GM18517 (cell line): ENCODE measurements around the gene HOXA3.

ENCODE experiments used
- ATAC-seq: cut with Tn5 transposase; IDR thresholded peaks from one replicate; pipeline ENCODE4 v1.9.1; 2021; ENCODE audit warnings: mild to moderate bottlenecking, moderate library complexity; ENCODE audit not compliant: unreplicated experiment

HOXA3 gene

DNA sequence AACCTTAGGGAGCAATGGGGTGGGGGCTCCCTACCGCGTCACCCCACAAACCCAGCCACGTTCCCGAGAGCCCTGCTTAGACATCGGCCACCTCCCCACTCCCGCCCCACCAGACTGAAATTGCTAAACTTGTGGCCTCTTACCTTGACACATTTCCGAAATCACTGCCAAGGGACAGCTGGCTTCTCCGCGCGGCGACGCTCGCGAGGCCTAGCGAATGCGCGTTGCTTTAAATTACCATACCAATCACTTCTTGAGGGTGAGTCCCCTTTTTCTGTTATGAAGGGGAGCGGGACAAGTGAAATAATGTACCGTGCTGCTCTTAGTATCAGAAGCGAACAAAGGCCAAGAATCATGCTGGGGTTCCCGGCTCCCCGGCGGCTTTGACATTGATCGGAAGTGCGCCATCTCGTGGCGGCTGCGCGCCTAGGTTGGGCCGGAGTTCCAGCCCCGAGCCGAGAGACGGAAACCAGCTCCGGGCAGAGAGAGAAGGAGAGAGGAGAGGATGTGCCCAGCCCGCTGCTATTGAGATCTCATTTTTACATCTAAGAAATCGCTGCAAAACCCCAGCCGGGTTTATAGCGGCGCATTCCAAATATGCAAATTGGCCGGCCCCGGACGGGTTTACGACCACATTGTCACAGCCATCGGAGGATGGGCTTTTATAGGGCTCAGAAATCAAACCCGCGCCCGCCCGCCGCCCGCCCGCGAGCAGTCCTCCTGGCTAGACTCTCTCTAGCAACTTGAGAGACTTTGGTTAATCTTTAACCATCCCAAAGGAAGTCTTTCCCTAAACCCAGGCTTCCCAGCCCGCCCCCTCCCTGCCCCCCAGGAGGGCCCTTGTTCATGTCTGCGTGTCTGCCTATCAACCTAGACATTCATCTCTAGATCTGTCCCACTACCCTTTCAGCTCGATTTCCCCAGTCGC lies 27.4 kb upstream of the HOXA3 start:
- no peak for ATAC-seq

DNA sequence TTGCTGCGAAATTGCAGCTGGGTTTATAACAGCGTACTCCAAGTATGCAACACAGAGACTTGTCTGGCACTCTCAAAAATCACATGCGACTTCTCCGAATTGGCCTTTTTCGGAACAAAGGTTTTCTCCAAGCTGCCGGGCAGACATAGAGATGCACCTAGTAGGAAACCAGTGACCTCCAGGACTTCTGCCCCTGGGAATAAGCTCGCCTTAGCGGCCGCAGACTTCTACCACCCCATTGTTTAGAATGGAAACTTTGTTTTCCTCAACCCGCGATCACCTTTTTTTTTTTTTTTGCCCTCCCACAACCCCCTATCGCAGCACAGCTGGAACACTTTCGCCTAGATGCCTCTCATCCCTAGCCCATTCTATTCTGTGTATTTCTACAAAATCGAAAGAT lies 26.6 kb upstream of the HOXA3 start:
- no peak for ATAC-seq

DNA sequence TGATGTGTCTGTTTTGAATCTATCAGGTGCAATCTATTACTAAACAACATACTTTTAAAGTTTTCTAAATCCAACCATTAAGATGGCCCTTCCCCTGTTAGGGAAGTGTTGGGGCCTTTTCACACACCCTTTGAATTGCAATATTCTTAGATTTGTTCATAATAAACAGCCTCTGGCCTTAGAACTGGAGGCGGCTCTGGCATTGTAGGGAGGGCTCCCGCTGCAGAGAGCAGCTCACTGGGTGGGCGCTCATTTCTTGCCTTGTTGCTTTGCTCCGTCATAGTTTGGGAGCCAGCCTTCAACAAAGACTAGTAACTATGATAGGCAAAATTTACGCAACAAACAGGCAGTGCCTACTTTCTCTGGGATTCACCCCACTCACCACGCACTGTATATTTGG lies 26.0 kb upstream of the HOXA3 start:
- no peak for ATAC-seq

DNA sequence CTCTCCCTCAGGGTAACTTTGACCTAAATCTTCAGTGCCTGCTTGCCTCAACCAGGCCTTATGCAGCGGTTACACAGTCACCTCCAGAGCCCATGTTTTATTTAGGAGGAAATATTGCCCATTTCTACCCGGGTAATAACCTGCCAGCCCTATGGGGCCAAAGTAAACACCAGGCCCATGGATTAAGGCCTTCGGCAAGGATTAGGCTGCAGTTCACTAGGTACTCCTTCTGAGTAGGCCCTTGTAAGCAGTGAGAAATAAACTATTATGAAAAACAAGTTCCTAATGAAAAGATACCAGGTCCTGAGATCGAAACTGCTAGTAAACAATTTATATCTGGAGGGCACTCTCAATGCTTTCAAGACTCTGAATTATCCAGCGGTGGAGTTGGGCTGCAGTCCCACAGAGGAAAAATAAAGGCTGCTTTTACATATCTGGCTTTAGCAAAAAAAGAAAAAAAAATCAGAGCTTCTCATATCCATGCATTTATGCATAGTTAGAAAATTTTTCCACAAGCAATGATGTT lies 25.5 kb upstream of the HOXA3 start:
- no peak for ATAC-seq

DNA sequence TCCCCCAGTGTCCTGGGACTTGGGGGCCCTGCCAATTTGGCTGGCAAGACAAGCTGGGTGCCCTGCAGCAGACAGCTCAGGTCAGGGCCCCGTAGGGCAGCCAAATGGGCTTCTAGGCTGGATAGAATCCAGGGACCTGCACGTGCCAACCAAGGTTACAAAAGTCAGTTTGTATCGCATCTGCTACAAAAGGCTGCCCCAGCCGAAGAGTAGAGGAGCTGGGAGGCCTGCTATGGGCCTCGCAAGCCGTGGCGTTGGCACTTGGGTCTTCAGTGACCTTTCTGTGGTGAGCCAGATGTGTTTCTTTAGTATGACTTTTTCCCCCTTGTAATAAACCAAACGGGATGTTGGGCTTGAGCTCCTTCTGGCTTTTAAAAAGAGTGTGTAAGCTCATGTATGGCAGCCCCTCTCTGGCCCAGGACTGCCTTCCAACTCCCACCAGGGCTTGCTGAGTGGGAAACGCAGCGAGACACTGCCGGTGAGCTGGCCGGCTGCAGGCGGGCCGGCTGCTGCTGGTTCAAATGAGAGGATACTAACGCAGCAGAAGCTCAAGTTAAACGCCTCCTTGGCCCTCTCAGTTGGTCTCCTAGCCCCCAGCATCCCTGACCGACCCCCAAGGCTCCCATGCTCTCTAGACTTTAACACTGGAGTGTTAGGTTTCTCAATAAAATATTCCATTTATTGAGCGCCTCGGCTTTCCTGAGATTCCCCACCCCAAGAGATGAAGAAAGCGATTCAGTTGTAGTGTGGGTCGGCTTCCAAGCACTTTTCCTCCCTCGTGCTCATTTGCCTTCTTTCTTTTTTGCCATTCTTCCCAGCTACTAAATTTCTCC lies 24.8 kb upstream of the HOXA3 start:
- no peak for ATAC-seq

DNA sequence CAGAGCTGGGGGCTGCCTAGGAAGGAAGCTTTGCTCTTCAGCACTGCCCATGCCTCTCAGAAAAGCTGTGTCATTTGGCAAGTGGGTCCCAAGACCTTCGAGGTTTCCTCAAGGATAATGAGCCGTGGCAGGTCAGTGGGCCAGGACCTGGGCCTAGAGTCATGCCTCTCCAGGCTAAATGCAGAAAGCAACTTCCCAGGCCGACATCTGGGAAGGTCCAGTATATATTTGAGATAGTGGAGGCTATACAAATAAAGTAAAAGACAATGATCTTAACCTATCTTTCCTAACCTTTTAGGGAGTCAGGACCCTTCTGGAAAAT lies 24.1 kb upstream of the HOXA3 start:
- ATAC-seq: no peak

DNA sequence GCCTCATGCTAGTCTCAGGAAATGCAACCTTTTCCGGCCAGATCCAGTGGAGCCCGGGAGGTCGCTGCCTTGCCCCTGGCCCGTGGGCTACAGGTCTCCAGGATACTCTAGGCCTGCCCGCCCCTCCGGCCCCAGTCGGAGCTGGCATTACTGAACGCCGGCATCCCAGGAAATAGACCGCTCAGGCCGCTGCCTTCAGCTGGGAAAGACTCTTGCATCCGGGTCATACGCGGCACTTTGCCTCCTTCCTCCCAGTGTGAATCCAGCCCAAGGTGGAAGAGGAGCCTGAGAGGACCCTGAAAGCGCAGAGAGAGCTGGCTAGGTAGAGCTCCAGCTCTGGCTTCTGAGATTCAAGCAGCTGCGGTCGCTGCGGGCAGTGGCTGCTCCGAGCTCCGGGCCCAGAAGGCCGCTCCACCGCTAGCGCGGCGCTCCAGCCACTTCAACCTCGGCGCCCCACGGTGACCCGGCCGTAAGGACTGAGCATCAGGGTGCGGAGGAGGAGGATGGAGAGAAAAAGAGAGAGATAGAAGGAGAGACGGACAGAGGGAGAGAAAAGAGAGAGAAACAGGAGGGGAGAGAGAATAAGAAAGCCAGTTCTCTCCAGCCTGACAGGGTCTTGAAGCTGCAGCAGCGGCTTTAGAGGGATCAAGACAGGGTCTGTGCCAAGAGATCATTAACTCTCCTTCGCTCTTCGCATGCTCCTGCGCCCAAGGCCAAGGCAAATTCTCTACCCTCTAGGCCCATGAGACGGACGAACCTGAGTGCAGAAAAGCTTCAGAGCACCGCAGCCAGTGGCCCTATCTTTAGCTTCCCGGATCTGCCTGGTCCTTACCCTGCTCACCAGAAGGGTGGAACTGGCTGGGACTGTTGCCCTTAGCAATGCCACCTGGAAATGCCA lies 23.5 kb upstream of the HOXA3 start:
- ATAC-seq: no peak

DNA sequence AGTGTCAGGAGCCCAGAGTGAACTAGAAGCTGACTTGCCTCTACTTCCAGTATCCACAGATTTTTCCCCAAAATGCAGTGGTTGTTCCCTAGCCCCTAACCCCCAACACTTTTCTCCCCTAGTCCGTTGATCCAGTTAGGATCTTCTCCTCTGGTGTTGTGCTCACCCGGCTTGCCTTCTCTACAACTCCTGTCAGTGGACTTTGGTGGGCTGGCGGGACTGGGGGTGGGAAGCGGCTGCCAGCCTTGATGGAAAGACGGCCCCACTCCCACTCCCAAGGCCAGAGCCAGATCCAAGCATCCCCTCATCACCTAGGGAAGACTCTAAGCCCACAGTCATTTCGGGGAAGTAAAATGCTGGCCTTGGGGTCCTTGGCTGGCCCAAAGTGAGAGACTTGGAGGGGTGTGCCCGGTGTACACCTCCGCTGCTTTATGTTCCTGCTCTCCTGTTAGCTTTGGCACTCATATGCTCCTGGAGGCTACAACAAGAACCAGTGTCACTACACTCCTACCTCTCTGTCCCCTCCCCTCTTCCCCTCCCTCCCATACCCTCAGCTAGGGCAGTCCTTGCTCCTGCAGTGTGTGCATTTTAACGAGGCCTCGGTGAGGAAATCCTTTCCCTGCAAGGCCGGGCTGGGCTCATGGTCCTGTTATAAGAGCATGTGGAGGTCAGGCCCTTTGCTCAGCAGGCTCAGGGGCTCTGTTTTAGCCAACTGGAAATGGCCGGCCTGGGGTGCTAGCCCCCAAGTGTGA lies 22.7 kb upstream of the HOXA3 start:
- no peak for ATAC-seq

DNA sequence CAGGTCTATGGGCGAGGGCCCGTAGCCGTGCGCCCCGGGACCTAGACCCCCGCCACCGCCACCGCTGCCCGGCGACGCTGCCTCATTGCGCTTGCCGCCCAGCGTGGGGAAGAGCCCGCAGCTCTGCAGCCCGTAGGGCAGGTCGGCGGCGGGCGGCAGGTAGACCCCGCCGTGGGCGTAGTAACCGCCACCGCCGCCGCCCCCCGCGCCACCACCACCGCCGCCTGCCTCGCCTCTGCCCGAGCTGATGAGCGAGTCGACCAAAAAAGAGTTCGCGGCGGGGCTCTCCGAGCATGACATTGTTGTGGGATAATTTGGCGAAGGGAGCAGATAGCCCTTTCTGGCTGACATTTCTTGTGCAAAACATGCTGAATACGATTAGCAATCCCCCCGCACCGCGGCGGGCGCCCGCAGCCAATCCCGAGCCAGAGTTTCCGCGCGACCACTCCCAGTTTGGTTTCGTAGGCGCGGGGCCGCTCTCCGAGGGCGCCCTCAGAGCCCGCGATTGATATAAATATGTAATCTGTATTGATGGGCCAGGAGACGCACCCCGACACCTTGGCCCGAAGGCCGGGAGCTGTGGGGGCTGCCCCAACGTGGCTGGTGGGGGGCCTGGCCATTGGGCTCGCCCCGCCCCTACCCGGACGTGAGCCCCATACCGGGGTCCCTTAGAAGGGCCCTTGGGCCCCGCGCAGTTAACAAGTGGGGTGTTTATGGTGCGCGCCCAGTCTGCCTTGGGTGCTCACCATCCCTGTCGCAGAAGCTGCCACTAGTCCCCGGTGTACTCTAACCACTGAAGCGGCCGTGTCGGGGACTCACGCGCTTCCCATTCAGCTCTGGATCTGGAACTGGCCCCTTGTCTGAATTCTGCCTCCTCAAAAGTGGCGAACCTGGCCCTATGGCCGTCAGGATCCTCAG lies 21.8 kb upstream of the HOXA3 start, which contains the start of gene HOXA10:
Gene HOXA10, minus strand, starts transcription at position 365 of the 918 bp plus-strand sequence. Its CDS starts 14 bp downstream, at position 351.
- ATAC-seq: no peak

DNA sequence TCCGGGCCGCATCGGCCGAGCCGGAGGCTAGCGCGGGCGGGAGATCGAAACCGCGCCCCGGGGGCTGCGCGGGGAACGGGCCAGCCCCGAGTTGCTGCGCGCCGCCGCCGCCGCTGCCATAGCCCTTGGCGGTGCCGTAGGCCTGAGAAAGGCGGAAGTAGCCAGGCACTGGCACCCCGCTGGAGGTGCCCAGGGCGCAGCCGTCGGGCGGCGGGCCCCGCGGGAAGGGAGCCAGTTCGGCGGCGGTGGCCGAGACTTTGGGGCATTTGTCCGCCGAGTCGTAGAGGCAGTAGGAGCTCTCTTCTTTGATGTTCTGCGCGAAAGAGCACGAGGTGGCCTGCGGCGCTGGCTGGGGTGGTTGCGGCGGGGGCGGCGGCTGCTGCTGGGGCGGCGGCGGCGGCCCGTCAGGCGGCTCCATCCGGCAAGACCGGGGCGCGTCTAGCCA lies 21.1 kb upstream of the HOXA3 start:
- no peak for ATAC-seq

DNA sequence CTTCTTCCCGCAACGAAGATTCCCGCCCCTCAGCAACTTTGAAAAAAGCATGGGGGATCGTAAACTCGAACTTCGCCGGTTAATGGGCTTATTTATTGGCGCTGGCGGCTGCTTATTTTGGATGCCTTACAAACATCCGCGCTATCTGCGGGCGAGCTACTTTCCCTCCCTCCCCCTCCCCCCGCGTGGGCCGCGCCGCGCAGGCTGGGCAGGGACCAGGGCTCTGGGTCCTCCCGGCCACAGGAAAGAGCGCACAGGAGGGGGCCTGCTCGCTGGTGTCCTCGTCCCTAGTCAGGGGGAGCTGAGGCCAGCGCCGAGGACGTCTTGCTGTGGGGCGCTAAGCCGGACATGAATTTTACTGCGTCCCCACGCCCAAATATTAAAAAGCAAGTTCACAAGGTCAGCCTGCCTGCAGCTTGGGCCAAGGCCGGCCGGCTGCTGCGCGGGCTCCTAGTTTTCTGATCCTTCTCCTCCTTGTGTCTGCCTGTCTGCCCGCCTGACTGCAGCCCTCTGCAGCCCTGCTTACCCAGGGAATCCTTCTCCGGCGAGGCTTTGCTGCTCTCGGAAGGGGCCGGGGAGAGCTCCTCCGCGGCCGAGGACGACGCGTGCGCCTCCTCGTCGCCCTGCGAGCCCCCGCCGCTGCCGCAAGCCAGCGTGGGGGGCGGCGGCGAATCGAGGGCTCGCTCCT lies 20.6 kb upstream of the HOXA3 start:
- no peak for ATAC-seq

DNA sequence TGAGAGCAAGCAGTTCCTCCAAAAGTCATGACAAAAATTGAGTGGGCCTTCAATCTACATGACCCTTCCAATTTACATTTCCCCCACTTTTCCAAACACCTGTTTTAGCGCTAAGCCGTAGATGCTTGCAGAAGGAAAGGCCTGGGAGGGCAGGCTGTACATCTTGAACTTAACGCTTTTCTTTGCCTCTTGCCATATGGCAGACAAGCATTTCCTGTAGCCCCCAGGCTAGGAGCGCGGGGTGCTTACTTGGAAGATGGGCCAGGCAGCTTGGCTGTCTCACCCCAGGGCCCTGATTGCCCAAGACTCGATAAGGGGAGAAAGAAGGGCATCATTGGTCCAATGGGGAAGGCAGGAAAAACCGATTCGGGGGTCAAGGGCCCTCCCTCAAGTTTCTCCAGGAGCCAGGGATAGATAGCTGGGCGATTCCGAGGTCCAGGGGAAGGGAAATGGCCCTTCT lies 20.0 kb upstream of the HOXA3 start:
- ATAC-seq: no peak

DNA sequence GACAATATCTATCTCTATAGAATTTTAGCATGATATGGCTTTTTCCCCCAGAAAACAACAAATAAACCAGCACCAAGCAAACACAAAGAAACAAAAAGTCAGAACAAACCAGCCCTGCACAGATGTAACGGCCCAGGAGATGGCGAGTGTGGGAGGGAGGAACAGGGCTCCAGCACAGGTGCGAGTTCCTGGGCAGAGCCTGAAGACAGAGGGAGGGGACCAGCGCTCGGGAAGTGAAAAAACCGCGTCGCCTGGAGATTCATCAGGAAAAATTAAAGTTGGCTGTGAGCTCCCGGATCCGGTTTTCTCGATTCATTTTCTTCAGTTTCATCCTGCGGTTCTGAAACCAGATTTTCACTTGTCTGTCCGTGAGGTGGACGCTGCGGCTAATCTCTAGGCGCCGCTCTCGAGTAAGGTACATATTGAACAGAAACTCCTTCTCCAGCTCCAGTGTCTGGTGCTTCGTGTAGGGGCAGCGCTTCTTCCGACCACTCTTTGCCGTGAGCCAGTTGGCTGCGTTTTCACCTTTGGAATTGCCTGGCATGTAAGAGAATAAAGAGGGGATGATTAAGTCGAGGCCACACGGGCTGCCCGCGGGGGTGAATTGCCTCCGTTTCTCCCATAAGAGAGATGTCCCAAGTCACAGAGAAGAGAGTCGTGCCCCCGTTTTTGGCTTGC lies 19.4 kb upstream of the HOXA3 start:
- ATAC-seq: no peak

DNA sequence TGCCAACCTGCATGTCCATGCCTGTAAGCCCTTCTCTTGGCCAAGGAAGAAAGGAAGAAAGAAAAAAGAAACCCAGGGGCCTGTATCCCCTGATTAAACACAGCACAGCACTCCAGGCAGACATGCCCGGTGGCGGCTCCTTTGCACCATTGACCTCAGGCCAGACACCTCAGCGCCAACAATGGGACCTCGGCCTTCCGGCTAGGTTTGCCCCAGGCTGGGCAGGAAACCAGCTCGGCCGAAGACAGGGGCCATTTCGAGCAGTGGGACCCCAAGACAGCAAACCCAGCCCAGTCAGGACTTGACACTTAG lies 18.9 kb upstream of the HOXA3 start:
- no peak for ATAC-seq

DNA sequence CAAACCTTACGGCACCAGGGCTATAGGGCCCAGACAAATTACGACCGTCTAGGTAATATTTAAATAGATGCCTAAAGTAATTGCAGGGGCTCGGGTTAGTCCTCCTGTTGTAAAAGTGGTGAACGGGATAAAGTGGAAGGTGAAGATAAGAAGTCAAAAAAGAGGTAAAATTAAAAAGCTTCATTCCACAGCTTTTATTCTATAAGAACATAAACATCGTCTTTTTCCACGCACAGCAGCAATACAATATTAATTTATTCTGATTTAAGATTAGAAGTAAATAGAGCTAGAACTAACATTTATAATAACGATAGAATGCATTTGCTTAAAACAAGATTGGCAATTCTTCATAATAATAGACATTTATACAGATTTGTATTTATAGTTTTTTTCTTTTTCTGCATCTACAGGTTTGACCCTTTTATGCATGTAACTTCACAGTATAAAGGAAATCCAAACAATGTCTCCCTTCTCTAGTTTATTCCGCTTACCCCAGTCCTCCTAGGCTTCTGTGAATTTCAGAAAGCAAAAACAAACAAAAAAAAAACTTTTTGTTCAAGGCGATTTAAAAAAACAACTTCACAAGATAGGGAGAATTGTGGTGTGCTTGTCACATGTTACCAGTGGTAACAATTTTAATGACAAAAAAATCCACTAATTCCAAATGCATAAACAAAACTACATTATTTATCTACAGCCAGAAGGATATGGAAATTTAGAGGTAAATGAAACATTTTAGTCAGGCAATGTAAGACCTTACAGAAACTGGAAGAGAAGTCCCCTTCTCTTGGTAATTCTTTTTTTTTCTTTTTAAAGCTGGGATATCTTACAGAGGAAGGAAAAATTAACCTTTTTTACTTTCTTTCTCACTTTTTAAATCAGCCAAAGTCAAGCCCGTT lies 18.3 kb upstream of the HOXA3 start:
- no peak for ATAC-seq

DNA sequence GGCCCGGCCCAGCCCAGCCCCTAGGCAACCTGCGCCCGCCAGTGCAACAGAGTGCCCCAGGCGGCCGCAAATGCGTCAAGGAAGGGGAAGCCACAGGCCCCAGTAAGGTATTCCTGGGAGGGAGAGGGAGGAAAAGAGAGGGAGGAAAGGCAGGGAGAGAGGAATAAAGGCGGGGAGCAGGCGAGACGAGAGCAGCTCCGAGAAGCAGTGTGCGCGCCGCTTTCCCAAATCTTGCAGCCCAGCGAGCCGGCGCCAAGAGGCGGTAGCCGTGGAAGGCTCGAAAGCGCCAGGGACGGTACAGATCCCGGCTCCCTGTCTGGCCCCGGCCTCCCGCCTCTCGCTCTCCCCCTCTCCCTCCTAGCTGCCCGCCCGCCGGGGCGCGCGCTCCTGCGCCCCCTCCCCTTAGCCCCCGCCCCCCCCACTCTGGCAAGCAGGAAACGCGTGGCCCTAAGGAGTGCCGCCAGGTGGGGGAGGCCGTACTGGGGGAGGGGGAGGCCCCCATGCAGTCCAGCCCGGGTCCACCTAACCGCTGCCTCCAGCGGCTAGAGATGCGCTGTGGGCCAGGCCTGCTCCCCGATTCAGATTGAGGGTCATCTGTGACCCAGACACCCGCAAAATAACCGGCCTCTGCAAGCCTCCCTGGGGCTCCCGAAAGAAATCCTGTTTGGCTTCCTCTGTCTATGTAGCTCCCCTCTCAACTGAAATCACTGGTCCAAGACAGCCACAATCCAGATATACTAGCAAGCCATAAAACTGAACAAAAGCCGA lies 17.5 kb upstream of the HOXA3 start:
- ATAC-seq: no peak
